ENCODE results near the gene TMEM150B.

TMEM150B gene

DNA sequence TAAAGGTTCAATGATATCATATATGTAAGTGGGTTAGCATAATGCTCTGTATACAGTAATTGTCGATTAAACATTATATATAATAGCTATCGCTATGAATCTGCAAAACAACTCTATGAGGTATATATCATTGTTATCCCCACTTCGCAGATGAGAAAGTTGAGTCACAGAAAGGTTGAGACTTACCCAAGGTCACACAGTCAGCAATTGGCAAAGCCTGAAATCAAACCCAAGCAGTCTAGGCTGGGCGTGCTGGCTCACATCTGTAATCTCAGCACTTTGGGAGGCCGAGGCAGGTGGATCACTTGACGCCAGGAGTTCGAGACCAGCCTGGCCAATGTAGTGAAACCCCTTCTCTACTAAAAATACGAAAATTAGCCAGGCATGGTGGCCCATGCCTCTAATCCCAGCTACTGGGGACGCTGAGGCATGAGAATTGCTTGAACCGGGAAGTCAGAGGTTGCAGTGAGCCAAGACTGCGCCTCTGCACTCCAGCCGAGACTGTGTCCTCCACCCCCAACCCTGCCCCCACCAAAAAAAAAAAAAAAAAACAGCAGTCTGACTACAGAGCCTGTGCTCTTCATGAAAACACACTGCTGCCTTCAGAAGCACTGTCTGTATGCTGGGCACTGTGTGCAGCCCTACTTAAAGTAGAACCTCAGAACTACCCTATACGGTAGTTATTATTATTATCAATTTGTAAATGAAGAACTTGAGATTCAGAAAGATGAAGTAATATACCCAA, 46.6 kb downstream of the TMEM150B start:
- FAIRE-seq, result no peak
- DNase-seq (ENCODE audit: insufficient read length, low spot score), result no peak
- TF ChIP-seq POLR2A (IDR thresholded peaks at IDR 0.05; ENCODE audit: low read depth, low read length), result no peak

DNA sequence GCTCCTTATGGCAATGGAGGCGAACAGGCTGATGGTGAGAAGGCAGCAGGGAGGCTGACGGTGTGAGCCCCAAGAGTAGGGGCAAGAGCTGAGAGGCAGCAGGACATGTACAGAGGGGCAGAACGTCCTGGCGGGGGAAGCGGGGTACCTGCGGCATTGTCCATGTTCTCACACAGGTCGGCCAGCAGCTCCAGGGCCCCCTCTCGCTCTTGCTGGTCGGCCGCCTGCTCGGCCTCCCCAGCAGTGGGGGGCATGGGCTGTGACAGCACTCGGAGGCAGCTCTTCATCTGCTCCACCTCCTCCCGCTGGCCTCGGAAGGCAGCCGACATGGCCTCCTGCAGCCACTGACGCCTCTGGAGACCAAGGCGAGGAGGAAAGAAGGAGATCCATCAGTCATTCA, 47.6 kb downstream of the TMEM150B start:
- no peak for DNase-seq (ENCODE audit: insufficient read length, low spot score)
- no peak for FAIRE-seq
- no peak for TF ChIP-seq POLR2A (IDR thresholded peaks at IDR 0.05; ENCODE audit: low read depth, low read length)

DNA sequence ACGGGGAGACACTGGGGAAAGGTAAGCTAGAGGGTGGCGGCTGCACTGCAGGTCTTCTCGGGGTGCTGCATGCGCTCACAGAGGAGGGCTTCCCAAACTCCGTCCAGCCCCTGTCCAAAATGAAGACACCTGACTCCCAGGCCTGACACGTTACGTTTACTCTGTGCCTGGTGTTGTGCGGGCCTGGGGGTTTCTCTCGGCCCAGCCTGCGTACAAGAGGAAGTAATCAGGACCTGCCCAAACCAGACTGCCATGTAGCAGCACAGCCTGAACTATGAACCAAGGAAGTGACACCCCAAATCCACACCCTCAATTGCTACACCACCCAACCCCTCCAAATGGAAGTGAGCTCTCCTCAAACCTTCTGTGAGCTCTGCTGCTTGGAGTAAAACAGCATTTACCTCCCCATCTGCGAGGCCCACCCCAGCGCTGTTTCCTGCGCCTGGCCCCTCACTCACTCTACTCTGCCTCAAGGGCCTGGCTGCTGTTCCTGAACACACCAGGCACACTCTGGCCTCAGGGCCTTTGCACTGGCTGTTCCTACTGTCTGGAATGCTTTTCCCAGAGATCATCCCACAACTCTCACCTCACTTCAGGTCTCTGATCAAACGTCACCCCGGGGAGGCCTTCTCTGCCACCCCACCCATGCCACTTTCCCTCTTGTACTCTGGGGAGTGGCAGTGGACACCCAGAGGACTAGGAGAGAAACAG, 48.3 kb downstream of the TMEM150B start:
- FAIRE-seq (no peak), DNase-seq (ENCODE audit: insufficient read length, low spot score) (no peak)
- TF ChIP-seq POLR2A (IDR thresholded peaks at IDR 0.05; ENCODE audit: low read depth, low read length), result no peak

DNA sequence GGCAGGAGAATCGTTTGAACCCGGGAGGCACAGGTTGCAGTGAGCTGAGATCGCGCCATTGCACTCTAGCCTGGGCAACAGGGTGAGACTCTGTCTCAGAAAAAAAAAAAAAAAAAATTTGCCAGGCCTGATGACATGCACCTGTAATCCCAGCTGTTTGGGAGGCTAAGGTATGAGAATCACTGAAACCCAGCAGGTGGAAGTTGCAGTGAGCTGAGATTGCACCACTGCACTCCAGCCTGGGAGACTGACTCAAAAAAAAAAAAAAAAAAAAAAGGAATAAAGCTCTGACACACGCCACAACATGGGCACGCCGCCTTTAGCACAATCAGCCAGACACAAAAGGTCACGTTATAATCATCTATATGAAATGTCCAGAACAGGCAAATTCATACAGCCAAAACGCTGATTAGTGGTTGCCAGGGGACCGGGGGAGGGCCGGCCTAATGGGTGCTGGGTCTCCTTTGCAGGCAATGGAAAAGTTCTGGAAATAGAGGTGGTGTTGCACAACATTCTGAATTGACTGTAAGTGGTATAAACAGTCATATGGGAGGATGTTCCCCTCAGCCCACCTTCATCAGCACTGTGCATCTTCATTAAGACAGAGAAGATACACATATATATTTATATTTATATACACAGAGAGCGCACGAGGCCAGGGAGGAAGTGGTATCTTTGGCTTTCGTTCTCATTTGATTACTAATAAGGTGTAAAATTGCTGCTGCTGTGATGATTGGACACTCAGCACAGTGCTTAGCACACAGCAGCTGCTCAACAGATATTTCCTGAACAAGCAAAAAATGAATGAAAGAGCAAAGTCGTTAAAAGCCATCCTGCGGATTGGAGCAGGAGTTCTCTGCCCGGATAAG, 49.1 kb downstream of the TMEM150B start:
- DNase-seq (ENCODE audit: insufficient read length, low spot score) (no peak), FAIRE-seq (no peak)
- no peak for TF ChIP-seq POLR2A (IDR thresholded peaks at IDR 0.05; ENCODE audit: low read depth, low read length)

DNA sequence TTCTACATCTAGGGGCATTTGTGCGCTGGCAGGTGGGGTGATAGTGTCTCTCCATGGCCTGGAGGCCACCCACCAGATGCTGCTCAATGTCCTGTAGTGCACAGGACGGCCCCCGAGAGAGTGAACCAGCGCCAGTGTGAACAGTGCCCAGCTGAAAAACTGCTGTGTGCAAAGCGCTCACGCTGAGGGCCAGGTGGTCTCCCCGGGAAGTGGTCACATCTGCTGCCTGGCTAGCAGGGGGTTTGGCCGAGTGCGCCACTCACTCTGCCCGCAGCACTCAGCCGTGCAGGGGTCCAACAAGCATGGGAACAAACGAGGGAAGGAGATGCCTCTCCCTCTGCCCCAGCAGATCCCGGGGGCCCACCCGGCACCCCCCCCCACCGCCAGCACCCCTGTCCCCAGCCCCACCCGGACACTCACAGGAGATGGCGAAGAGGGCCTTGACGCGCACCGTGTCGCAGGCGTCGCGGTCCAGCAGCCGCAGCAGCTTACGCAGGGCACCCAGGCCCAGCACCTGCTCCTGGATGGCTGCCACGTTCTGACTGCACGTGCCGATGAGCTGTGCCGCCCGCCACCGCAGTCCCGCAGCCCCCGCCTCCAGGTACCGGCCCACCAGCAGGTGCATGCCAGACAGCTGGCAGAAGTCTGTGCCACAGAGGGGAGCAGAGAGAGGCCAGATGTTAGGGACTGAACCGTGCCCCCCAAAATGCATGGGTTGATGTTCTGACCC, 51.0 kb downstream of the TMEM150B start:
- FAIRE-seq, result no peak
- no peak for TF ChIP-seq POLR2A (IDR thresholded peaks at IDR 0.05; ENCODE audit: low read depth, low read length)
- DNase-seq (ENCODE audit: insufficient read length, low spot score), result no peak

DNA sequence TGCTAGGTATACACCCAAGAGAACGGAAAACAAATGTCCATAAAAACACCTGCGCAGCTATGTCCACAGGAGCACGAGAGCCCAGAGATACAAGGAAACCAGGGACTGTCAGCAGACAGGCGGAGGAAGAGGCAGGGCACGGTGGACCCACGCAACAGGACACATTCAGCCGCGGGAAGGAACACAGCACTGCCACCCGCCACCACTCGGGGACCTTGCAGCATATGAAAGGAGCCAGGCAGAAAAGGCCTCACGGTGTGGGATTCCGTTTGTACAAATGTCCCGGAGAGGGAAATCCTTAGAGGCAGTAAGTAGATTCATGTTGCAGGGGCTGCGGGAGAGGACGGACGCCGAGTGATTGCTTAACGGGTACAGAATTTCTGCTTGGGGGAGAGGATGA, 53.0 kb downstream of the TMEM150B start:
- DNase-seq (ENCODE audit: insufficient read length, low spot score) (no peak), FAIRE-seq (no peak)
- no peak for TF ChIP-seq POLR2A (IDR thresholded peaks at IDR 0.05; ENCODE audit: low read depth, low read length)

DNA sequence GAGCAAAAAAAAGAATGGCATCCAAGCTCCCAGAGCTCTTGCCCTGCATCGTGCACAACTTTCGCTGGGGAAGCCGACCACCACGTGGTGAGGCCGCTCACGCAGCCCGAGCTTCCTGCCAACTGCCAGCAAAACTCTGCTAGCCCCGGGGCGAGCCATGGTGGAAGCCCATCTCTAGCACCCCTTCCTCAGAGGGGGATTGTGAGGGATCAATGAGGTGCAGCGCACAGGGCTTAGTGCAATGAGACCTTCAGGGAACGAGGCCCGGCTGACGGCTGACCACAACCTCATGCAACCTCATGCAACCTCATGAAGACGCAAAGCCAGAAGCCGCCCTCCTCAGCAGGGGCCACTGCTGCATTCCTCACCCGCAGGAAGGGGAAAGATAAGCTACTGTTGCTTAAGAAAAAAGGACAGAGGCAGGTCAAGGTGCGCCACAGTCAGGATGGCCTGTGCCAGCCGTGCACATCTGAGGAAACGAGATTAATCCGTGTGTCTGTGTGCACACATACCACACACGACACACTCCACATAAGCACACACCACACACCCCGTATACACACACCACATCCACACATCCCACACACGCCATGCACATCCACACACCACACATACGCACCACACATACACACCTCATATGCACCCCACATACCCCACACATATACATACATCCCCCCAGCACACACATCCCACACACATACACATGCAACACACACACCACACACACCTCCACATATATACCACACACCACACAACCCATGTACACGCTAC, 54.8 kb downstream of the TMEM150B start:
- FAIRE-seq, result no peak
- TF ChIP-seq POLR2A (IDR thresholded peaks at IDR 0.05; ENCODE audit: low read depth, low read length), result no peak
- no peak for DNase-seq (ENCODE audit: insufficient read length, low spot score)

DNA sequence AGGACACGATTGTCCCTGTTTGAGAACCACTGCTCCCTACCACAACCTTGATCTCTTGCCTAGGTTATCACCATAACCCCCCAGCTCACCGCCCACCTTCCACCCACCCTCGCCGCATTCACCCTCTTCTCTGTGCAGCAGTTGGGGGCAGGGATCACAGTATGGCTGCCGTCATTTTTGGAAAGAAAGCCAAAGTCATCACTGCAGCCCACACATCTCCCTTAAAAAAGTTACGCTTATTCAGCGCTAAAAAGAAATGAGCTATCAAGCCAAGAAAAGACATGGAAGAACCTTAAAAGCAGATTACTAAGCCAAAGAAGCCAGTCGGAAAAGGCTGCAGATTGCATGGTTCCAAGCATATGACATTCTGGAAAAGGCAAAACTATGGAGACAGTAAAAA, 55.8 kb downstream of the TMEM150B start:
- no peak for DNase-seq (ENCODE audit: insufficient read length, low spot score)
- FAIRE-seq, result no peak
- no peak for TF ChIP-seq POLR2A (IDR thresholded peaks at IDR 0.05; ENCODE audit: low read depth, low read length)

DNA sequence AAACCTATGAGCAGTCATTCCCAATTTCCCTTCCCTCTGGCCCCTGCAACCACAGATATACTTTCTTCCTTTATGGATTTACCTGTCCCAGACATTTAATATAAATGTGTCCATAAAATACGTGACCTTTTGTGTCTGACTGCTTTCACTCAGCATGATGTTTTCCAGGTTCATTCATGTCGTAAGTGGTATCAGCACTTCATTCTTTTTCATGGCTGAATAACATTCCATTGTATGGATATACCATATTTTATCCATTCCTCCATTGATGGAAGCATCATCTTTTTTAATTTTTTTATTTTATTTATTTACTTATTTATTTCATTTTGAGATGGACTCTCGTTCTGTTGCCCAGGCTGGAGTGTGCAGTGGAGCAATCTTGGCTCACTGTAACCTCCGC, 58.3 kb downstream of the TMEM150B start:
- no peak for TF ChIP-seq POLR2A (IDR thresholded peaks at IDR 0.05; ENCODE audit: low read depth, low read length)
- DNase-seq (ENCODE audit: insufficient read length, low spot score), result no peak
- no peak for FAIRE-seq

DNA sequence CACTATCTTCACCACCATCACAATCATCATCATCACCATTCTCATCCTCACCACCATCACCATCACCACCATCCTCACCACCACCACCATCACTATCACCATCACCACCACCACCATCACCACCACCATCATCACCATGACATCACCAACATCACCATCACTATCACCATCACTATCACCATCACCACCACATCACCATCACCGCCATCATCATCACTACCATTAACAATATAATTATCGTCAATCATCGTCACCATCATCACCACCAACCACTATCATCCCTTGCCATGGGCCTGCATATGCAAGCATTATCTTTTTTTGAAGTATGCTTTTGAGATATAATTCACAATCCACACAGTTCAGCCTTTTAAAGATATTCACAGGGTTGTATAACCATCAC, 58.7 kb downstream of the TMEM150B start:
- DNase-seq (ENCODE audit: insufficient read length, low spot score) (no peak), FAIRE-seq (no peak)
- TF ChIP-seq POLR2A (IDR thresholded peaks at IDR 0.05; ENCODE audit: low read depth, low read length), result no peak

DNA sequence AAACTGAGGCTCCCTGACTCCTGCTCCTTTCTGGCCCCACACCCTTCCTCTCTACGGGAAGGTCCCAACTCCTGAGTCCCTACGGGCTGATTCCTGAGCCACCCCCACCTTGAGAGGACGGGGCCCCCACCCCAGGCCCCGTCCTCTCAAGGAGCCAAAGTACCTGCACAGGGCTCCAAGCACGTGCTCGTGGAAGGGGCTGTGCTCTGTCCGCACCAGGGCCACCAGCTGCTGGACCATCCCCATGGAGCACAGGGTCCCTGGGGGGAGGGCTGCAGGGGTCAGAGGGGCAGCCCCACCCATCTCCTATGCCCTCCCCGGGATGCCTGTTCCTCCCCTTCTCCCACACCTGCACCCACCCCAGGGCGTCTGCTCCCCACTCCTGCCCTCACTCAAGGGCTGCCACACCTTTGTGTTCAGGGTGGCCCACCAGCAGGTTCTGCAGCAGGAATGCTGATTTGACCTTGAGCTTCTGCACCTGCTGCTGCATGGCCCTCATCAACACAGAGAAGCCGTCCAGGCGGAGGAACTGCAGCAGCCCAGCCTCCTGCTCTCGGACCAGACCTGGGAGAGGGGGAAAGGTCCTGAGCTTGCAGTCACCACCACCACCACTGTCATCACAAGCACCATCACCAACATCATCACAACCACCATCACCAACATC, 59.3 kb downstream of the TMEM150B start:
- DNase-seq (ENCODE audit: insufficient read length, low spot score) (no peak), FAIRE-seq (no peak)
- no peak for TF ChIP-seq POLR2A (IDR thresholded peaks at IDR 0.05; ENCODE audit: low read depth, low read length)

DNA sequence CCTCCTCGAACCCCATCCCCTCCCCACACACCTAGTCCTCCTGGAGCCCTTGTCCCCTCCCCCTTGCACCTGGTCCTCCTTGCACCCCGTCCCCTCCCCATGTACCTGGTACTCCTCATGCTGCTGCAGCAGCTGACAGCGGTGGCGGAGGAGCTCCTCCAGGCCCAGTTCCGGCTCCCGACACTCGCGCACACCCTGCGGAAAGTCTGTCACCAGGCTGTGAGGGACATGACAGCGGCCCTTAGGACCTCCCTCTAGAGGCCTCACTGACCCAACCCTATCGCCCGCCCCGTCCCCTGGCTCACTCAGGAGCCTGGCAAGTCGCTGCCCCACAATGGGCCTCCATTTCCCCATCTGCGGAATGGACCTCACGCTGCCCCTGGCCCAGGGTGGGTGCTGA, 60.0 kb downstream of the TMEM150B start:
- no peak for TF ChIP-seq POLR2A (IDR thresholded peaks at IDR 0.05; ENCODE audit: low read depth, low read length)
- DNase-seq (ENCODE audit: insufficient read length, low spot score) (no peak), FAIRE-seq (no peak)

Data from H54 (cell line).